Nephron progenitor cell (in vitro differentiated cells): Measurements from ENCODE around the gene SHISA7.

Experiments used
- DNase-seq: peaks from one replicate; pipeline ENCODE4 v3.0.0; 2021
- H3K27ac Mint-ChIP-seq: 2 replicates; pipeline ENCODE4 v1.8.0; 2021; ENCODE audit warnings: mild to moderate bottlenecking, moderate library complexity, mixed read lengths
- H3K27me3 Mint-ChIP-seq: 2 replicates; pipeline ENCODE4 v1.8.0; 2021; ENCODE audit warnings: mild to moderate bottlenecking, low read depth, mixed read lengths; ENCODE audit not compliant: poor library complexity
- H3K36me3 Mint-ChIP-seq: 2 replicates; pipeline ENCODE4 v1.8.0; 2021; ENCODE audit warnings: low read depth, mixed read lengths
- H3K4me1 Mint-ChIP-seq: 2 replicates; pipeline ENCODE4 v1.8.0; 2021; ENCODE audit warnings: mixed read lengths
- H3K4me3 Mint-ChIP-seq: 2 replicates; pipeline ENCODE4 v1.8.0; 2021; ENCODE audit warnings: mild to moderate bottlenecking, moderate library complexity, mixed read lengths
- H3K9me3 Mint-ChIP-seq: 2 replicates; pipeline ENCODE4 v1.8.0; 2021; ENCODE audit warnings: mild to moderate bottlenecking, moderate library complexity, mixed read lengths
- TF ChIP-seq, protein P1 (sequence below): fragments of 200-600 bp; sonication (generic); IDR thresholded peaks from 2 replicates; pipeline ENCODE4 v1.5.0; 2021; ENCODE audit warnings: antibody characterized with exemption

The SHISA7 gene

DNA sequence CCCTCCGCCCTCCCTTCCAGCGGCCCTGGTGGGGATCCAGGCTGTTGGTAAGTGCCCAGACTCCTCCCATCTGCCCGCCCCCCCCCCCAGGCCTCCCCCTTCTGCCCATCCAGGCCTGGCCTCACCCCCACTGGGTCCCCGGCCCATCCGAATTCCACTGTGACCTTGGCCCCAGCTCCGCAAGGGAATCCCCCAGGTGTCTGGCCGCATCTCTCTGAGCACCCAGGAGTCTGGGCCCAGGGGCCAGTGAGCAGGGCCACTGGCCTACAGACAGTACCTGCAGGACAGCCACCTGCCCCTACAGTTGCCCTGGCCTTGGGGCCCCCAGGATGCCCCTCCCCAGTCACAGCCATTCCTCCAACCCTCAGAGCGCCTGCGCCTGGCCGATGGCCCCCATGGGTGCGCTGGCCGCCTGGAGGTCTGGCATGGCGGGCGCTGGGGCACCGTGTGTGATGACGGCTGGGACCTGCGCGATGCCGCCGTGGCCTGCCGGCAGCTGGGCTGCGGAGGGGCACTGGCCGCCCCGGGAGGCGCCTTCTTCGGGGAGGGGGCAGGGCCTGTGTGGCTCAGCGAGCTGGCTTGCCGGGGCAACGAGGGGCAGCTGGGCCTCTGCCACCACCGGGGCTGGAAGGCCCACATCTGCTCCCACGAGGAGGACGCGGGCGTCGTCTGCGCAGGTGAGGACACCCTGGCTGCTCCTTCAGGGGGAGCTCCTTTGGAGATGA is 46.0 kb upstream of the SHISA7 start:
- TF ChIP-seq, protein P1, sequence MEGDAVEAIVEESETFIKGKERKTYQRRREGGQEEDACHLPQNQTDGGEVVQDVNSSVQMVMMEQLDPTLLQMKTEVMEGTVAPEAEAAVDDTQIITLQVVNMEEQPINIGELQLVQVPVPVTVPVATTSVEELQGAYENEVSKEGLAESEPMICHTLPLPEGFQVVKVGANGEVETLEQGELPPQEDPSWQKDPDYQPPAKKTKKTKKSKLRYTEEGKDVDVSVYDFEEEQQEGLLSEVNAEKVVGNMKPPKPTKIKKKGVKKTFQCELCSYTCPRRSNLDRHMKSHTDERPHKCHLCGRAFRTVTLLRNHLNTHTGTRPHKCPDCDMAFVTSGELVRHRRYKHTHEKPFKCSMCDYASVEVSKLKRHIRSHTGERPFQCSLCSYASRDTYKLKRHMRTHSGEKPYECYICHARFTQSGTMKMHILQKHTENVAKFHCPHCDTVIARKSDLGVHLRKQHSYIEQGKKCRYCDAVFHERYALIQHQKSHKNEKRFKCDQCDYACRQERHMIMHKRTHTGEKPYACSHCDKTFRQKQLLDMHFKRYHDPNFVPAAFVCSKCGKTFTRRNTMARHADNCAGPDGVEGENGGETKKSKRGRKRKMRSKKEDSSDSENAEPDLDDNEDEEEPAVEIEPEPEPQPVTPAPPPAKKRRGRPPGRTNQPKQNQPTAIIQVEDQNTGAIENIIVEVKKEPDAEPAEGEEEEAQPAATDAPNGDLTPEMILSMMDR = no peak

DNA sequence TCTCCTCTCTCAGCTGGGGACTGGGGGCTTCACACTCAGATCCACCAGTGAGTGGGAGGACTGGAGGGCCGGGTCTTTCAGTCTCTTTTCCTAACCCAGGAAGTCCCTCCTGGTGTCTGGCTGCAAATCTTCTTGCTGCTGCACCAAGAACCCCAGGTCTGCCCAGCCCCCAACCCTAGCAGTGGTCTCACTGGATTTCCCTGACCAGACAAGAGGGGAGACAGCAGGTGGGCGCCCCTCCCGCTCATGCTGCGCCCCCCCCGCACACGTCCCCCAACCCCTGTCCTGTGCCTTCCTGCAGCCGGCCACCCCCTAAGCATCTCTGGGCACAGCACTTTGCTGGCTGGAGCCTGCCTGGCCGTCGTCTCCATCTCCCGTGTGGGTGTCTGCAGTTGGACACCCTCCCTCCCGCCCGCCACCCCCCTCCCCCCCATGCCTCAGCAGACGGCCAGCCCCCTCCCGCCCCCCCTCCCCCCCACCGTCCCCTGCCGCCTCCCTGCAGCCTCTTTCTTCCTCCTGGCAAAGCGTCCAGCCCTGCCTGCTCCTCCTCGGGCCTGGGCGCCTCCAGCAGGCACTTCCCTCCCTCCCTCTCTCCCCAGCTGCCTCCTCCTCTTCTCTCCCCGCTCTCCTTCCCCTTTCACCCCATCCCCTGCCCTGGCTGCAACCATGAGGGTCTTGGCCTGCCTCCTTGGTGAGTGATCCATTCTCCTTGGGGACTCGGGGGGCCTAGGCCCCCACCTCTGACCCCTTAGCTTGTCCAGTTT is 45.0 kb upstream of the SHISA7 start, which contains the start of gene SSC5D:
Gene SSC5D (plus strand): TSS at position 513 of the 764 bp plus-strand sequence. CDS start 154 bp downstream, at position 667.
- Mint-ChIP-seq H3K36me3 (no peaks in the 10 kb centered on the region), H3K27me3 (peaks cover 7% of the 10 kb centered on the region), H3K27ac (peak within 1 kb of the TSS; percentile 98), H3K4me1 (peaks cover 42% of the 10 kb centered on the region), H3K9me3 (no peaks in the 10 kb centered on the region), H3K4me3 (peak within 1 kb of the TSS; percentile 72)
- no peak for DNase-seq
- TF ChIP-seq, protein P1 = no peak

More for the DNA sequence above, 46.0 kb upstream of the SHISA7 start:
- Mint-ChIP-seq H3K4me1 (peaks cover 46% of the 10 kb centered on the region), H3K27me3 (peaks cover 7% of the 10 kb centered on the region), H3K36me3 (no peaks in the 10 kb centered on the region), H3K27ac (no peak overlapping the region), H3K4me3 (no peak overlapping the region), H3K9me3 (no peaks in the 10 kb centered on the region)
- DNase-seq = no peak

DNA sequence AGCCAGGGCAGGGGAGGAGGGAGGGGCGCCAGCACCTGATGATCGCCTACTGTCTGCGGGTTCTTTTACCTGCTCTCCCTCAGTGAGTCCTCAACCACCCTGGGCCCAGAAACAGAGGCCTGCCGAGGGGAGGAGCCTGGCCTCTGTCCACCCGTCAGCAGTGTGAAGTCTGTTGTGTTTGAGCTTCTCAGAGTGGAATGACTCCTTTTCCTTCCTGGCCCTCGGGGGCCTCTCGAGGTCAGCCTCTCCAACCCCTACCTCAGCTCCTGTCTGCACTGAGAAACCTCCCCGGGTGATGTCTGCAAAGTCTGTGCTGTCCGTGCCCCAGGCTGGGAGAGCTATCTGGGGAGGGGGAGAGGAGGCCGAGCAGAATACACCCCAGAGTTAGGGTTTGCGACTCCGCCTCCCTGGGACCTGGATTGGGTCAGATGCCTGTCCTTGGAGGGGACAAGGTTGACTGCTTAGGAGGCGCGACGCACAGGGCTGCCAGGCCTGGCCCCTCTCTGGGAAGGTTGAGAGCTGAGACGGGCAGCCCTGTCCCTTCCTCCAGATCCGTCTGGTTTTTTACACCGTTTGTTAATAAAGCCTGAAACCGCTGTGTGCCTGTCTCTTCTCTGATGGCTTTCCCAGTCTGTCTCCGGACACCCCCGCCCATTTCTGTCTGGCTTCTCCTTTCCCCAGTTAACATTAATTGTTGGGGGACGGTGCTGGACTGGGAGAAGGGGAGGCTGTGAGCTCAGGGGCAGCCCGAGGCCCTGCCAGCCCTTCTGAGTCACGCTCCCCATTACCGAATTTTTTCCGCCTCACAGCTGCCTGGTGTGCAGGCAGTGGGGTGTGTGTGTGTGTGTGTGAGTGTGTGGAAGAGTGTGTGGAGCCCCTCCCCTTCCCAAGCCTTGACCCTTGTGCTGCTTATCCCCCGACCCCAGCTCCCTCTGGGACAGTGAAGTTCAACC is 44.1 kb upstream of the SHISA7 start:
- Mint-ChIP-seq H3K36me3 (no peaks in the 10 kb centered on the region), H3K27ac (peak overlapping the region; percentile 98), H3K4me3 (peak overlapping the region; percentile 70), H3K9me3 (no peaks in the 10 kb centered on the region), H3K27me3 (peaks cover 7% of the 10 kb centered on the region), H3K4me1 (peaks cover 37% of the 10 kb centered on the region)
- TF ChIP-seq, protein P1 = no peak
- peak; percentile 68 for DNase-seq

DNA sequence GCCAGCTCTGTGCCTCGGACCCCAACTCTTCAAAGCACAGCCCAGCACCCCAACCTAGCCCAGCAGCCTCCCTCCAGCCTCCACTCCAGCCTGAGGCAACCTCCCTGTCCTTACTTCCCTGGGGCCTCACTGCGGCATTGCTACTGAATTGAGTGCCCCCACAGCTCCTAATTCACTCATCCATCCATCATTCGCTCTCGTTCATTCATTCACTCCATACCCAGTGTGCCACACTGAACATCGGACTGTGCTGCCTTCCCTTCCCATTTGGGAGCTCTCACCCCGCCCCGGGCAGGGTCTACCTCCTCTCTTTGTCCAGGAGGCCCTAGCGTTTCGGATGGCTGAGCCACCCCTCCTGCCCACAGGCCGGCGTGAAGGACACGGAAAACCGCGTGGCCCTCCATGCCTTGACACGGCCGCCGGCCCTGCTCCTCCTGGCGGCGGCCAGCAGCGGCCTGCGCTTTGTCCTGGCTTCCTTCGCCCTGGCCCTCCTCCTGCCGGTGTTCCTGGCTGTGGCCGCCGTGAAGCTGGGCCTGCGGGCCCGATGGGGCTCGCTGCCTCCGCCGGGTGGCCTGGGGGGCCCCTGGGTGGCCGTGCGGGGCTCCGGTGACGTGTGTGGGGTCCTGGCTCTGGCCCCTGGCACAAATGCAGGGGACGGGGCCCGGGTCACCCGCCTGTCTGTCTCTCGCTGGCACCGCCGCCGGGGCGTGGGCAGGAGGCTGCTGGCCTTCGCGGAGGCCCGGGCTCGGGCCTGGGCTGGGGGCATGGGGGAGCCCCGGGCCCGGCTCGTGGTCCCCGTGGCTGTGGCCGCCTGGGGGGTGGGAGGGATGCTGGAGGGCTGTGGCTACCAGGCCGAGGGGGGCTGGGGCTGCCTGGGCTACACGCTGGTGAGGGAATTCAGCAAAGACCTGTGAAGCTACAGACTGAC is 43.2 kb upstream of the SHISA7 start:
- Mint-ChIP-seq H3K27ac (peak overlapping the region; percentile 98), H3K4me1 (peaks cover 28% of the 10 kb centered on the region), H3K9me3 (no peaks in the 10 kb centered on the region), H3K36me3 (no peaks in the 10 kb centered on the region), H3K27me3 (peaks cover 3% of the 10 kb centered on the region), H3K4me3 (peak overlapping the region; percentile 91)
- no peak for DNase-seq
- TF ChIP-seq, protein P1 = no peak
